Activated T-cell treated with anti-CD3 and anti-CD28 coated beads for 1 hour (primary cell): ENCODE results near the gene USP34.
"Not testable (repeated sequence)": the region's sequence is repeated elsewhere in the genome, so short reads cannot be mapped to it uniquely, and the experiment has no call there.

Experiments used
- DNase-seq: peaks from one replicate; pipeline ENCODE4 v3.0.0-alpha.2; 2020; ENCODE audit warnings: low read depth

USP34 gene, protein sequence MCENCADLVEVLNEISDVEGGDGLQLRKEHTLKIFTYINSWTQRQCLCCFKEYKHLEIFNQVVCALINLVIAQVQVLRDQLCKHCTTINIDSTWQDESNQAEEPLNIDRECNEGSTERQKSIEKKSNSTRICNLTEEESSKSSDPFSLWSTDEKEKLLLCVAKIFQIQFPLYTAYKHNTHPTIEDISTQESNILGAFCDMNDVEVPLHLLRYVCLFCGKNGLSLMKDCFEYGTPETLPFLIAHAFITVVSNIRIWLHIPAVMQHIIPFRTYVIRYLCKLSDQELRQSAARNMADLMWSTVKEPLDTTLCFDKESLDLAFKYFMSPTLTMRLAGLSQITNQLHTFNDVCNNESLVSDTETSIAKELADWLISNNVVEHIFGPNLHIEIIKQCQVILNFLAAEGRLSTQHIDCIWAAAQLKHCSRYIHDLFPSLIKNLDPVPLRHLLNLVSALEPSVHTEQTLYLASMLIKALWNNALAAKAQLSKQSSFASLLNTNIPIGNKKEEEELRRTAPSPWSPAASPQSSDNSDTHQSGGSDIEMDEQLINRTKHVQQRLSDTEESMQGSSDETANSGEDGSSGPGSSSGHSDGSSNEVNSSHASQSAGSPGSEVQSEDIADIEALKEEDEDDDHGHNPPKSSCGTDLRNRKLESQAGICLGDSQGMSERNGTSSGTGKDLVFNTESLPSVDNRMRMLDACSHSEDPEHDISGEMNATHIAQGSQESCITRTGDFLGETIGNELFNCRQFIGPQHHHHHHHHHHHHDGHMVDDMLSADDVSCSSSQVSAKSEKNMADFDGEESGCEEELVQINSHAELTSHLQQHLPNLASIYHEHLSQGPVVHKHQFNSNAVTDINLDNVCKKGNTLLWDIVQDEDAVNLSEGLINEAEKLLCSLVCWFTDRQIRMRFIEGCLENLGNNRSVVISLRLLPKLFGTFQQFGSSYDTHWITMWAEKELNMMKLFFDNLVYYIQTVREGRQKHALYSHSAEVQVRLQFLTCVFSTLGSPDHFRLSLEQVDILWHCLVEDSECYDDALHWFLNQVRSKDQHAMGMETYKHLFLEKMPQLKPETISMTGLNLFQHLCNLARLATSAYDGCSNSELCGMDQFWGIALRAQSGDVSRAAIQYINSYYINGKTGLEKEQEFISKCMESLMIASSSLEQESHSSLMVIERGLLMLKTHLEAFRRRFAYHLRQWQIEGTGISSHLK (N-terminal part only)

DNA sequence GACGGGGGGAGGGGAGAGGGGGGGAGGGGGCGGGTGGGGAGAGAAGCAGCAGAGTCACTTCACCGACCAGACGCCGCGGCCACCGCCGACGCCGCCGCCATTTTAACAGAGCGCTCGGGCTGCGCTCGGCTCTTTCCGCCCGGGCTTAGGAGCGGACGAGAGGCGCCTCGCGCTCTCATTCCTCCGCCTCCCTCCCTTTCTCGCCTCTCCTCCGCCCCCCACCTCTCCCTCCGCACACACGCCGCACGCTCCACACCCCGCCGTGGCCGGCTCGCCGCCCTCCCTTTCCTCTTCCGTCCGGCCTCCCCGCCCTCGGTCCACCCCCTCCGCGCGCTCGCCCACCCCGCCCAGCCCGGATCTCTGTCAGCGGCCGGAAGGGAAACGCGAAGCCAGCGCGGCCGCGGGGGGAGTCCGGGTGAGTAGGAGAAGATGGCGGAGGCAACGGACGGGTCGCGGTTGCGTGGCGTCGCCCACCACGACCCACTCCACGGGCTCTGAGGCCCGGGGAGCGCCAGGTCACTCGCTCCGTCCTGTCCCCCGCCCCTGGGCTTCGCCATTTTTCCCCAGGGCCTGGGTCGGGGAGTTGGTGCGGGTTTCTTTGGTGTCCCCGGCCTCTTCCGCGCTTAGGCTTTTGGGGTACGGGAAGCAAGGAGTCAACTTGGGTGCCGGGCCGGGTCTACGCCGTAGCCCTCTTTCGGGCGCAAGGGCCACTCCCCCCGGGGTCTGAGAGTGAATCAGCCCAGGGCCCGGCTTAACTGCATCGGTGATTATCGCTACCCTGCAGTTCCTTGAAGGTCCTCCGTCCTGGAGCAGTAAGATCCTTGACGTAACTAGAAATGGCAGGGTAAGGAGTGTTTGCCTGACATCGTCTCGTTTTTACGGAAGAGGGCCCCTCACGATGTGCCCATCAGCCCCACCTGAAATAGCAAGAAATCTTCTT lies at the start of gene USP34:
TSS of gene USP34 (minus strand) at position 123 of the 940 bp plus-strand sequence. CDS start 395 bp downstream, outside the sequence.
- peak; percentile 90 for DNase-seq

DNA sequence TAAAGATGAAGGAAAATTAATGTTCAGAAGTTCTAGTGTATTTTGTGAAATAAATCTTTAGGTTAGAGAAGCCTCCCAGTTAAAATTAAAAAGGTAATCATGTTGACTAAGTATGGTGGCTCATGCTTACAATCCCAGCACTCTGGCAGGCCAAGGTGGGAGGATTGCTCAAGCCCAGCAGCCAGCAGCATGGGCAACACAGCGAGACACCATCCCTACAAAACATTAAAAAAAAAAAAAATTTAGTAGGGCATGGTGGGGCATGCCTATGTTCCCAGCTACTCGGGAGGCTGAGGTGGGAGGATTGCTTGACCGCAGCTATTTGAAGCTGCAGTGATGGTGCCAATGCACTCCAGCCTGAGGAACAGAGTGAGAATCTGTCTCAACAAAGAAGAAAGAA lies 49.4 kb upstream of the USP34 start:
- no peak for DNase-seq

DNA sequence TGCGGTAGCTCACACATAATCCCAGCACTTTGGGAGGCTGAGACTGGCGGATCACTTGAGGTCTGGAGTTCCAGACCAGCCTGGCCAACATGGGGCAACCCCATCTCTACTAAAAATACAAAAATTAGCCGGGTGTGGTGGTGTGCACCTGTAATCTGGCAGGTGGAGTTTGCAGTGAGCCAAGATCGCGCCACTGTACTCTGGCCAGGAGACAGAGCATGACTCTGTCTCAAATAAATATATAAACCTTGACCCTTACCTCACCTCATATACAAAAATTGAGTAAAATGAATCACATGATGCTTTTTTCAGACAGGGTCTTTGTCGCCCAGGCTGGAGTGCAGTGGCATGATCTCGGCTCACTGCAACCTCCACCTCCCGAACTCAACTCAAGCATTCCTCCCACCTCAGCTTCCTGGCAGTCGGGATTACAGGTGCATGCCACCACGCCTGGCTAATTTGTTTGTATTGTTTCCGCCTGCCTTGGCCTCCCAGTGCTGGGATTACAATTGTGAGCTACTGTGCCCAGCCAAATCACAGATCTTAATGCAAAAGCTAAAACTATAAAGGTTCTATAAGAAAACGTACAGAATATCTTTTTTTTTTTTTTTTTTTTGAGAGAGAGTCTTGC lies 42.0 kb upstream of the USP34 start:
- DNase-seq: no peak

DNA sequence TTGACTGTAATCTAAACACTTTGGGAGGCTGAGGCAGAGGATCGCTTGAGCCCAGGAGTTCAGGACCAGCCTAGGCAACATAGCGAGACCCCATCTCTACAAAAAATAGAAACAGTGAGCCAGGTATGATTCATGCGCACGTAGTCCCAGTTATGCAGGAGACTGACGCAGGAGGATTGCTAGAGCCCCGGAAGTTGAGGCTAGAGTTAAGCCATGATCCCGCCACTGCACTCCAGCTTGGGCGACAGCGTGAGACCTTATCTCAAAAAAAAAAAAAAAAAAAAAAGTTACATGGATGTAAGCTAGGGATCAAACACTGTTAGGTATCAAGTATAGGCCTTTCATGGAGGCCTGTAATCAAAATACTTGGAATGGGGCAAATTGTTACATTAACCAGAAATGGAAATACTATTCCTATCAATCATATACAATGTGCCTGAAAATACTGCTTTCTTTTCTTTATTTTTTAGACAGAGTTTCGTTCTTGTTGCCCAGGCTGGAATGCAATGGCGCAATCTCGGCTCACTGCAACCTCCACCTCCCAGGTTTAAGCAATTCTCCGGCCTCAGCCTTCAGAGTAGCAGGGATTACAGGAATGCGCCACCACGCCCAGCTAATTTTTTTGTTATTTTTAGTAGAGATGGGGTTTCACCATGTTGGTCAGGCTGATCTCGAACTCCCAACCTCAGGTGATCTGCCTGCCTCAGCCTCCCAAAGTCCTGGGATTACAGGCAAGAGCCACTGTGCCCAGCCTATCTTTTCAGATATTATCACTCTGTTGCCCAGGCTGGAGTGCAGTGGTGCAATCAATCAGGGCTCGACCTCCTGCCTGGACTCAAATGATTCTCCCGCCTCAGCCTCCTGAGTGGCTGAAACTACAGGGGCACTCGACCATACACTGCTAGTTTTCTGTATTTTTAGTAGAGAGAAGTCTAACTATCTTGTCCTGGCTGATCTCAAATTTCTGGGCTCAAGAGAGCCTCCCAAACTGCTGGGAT lies 40.1 kb upstream of the USP34 start:
- no peak for DNase-seq

DNA sequence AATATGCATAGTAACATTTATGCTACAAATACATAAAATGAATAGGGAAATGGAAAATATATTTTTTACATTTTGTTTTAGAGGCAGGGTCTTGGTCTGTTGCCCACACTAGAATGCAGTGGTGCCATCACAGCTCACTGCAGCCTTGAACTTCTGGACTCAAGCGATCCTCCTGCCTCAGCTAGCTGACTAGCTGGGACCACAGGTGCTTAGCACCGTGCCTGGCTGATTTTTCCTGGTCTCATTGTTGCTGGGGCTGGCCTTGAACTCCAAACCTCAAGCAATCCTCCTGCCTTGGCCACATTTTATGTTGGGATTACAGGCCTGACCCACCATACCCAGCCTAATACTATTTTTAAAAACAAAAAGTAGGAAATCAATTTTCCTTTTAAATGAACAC lies 34.1 kb upstream of the USP34 start:
- no peak for DNase-seq

DNA sequence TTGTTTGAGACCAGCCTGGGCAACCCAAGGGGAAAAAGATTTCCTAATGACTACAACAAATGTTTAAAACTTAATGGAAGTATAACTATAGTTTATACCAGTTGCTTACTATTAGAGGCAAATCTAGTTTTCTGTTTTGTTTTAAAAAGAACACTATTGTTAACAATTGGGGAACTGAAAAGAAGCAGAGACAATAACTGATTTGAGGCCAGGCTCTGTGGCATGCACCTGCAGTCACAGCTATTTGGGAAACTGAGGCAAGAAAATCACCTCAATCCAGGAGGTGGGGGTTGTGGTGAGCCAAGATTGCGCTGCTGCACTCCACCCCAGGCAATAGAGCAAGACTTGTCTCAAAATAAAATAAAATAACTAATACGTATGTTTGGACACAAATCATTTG lies 28.2 kb upstream of the USP34 start:
- no peak for DNase-seq

DNA sequence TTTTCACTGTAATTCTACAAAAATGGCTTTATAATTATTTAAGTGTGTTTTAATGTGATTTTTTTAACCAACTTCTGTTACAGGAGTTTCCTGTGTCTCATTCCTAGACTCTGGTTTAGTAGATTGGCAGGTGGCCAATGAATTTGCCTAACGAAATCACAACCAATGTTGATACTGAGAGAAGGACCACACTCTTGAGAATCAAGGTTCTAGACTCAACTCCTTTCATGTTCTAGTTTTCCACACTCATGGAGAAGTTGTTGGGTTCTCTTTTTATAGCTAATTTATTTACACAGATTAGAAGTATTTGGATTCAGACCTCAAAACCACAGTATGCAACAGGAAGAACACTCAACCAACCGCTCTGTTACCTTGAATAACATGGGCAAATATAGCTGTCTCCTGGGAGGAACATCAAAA lies 22.6 kb upstream of the USP34 start:
- DNase-seq: no peak

DNA sequence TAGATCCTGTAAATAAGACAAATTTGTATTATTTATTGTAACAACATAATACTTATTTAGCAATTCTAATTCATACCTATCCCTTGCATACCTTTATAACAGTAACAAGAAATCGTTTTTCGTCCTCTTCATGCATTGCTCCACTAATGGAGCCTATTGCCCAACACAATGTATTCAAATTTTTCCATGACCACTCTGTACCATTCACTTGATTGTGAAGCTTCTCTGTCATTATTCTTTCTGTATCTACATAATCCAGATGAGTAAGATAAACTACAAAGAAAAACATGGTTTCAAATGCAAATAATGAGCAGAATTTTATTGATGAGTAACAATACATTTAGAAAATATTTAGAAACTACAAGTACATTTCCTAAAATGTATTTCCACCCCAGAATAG lies 21.6 kb upstream of the USP34 start:
- DNase-seq: no peak

DNA sequence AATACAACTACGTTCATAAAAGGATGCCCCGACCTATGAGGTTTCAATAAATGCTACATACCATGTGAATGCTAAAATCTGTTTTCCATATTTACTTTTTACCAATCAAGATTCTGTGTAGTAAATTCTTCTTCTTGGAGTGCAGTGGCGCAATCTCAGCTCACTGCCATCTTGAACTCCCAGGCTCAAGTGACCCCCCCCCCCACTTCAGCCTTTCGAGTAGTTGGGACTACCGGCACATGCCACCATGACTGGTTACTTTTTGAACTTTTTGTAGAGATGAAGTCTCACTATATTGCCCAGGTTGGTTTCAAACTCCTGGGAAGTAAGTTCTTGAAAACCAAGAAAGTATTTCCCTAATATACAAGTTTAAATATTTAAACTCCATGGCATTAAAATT lies 14.4 kb upstream of the USP34 start:
- DNase-seq: no peak

DNA sequence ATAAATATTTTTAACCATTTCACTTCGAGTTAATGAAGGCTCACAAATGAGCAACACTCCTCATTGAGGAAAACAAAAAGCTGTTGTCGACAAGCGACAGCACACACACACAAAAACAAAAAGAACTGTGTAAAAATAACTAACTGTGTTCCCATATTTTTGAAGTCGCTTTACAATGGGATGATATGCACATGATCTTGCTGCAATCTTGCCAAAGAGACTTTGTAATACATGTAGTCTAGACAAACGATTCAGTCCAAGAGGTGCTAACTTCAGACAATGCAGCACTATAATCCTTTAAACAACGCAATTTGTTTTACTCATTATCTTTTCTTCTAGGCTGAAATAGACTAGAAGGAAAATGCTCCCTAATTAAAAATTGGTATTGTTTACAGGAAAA lies 7.2 kb upstream of the USP34 start:
- DNase-seq: no peak

DNA sequence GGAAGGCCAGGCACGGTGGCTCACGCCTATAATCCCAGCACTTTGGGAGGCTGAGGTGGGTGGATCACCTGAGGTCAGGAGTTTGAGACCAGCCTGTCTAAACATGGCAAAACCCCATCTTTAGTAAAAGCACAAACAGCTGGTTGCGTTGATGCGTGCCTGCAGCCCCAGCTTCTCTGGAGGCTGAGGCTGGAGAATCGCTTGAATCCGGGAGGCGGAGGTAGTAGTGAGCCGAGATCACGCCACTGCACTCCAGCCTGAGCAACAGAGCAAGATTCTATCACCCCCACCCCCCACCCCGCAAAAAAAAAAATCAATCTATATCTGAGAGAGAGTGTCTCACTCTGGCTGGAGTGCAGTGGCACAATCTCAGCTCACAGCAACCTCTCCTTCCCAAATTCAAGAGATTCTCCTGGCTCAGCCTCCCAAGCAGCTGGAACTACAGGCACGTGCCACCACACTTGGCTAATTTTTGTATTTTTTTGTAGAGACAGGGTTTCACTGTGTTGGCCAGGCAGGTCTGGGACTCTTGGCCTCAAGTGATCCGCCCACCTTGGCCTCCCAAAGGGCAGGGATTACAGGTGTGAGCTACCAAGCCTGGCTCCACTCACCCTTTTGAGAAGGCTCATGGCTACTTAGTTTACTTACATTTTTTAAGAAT lies 6.2 kb upstream of the USP34 start:
- DNase-seq: not testable (repeated sequence)

DNA sequence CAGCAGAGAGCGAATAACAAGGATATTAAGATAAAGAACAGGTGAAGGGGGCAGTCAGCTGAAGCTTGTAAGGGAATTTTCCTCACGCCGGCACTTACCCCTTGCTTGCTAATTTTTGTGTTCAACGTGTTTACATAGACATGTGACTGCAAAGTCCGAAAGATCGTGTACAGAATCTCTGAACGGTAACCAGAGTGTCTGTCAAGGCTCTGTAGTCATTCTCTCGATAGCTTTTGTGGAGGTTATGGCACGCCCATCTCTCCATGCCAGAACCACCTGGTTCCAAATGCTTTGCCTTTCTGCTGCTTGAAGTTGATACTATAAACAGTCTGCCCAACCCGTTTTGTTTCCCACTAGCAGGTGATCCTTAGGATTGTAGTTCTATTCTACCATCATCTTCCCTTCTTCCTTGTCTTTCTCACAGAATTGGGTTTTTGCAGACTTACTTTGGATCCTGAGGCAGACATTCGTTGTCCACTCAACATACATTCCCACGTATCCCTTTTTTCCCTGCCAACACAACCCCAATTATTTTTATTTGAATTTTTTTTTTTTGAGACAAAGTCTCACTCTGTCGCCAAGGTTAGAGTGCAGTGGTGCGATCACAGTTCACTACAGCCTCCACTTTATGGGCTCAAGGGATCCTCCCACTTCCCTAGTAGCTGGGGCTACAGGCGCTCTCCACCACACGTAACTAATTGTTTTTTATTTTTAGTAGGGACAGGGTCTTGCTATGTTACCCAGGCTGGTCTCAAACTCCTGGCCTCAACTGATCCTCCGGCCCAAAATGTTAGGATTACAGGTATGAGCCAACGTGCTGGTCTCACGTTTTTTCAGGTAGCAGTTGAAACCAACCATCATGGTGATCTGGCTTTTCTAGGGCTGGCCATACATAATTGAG lies 1.3 kb upstream of the USP34 start:
- DNase-seq: peak; percentile 3

DNA sequence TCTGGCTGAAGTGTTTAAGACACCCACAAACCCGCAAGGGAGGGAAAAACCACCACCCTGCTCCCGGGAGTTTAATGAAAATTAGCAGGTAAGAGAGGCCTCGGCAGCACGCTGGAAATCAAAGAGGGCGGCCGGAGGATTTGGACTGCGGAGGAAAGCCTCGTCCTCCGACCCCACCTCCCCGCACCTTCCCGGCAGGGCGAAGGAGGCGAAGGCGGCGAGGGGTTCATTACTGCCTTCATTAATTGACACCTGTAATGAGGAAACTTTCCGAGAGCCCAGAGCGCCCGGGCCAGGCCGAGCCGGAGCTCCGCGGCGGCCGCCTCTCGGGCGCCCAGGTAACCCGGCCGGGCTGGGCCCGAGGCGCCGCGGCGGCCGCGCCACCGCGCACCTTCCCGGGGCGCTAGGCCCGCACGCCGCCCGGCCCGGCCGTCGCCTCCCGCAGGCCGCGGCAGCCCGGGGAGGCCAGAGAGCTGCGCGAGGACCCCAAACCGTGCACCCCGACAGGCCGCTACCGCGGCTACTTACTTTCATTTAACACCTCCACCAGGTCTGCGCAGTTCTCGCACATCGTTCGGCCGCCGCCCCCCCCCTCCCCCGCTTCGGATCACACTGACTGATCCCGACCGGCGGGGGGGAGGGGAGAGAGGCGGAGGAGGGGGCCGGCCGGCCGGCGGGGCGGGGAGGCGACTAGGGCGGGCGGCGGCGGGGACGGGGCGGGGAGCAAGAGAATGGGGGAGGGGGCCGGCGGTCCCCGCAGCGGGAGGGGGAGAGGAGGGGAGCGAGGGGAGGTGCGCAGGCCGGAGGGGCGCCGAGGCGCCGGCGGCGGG lies 550 bp downstream of the USP34 start:
- peak; percentile 75 for DNase-seq

DNA sequence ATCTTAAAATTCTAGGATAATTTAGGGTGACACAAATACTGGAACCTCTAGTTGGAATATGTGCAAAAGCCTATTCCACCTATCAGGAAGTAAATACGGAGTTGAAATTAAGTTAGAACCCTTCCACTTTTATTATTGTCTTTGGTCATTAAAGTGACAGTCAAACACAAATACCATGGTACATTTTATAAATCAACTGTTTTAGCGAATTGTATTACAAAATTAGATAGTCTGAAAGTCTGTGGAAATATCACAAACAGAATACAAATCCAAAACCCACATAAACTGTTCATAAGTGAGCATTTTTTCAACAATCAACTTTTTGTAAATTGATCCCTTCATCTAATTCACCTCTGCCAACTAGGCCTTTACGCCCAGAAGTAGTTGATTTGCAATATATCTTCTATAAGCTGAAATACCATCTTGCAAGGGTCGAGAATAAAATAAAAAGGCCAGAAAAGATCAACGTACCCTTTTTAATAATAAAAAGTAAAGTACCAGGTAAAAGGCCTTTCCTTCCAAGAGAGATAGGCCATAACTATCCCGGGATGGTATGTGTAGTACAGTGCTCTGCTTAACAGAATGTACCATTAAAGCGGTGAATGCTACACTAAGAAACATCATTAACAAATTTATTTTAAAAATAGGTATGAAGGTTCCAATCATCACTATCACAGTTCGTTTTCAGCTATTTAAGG lies 1.3 kb downstream of the USP34 start:
- DNase-seq: no peak

DNA sequence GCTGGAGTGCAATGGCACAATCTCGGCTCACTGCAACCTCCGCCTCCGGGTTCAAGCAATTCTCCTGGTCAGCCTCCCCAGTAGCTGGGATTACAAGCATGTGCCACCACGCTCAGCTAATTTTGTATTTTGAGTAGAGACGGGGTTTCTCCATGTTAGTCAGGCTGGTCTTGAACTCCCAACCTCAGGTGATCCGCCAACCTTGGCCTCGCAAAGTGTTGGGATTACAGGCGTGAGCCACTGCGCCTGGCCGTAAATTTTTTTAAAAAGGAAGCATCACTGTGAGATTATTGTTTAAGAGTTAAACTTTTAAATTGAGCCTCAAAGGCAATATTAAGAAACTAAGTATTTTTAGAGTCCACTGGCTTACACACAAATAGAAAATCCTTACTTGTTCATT lies 2.7 kb downstream of the USP34 start:
- DNase-seq: not testable (repeated sequence)

DNA sequence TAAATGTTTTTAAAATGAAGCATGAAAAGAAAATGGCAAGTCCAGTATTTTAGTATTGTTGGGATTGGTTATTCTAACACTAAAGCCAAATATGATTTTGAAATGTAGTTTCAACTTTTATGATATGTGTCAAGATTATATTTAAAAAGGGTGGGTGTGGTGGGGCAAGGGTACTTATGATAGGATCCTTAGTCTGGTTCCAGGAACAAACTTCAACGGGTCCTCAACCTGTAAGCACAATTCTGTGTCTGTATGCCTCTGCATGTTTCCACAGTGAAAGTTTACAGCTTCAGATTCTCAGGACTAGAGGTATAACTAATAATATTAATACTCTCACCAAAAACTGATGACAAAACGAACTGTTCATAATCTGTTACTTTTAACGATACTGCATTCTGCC lies 5.8 kb downstream of the USP34 start:
- no peak for DNase-seq
